NCI-H1694 treated with DMSO at 0.1 percent for 48 hours (cell line): Measurements from ENCODE around the gene GPLD1.

ENCODE experiments used
- DNase-seq: peaks from one replicate; lab custom pipeline; 2025; lab: John Stamatoyannopoulos, UW

The GPLD1 gene

GRCh38 chr6:24455061-24455460, 34.3 kb downstream of the GPLD1 start:
- DNase-seq, result no peak

GRCh38 chr6:24454452-24454851, 34.9 kb downstream of the GPLD1 start:
- DNase-seq, result no peak

- DNase-seq, result no peak
Measured at GRCh38 chr6:24453921-24454320, 35.5 kb downstream of the GPLD1 start.

GRCh38 chr6:24451581-24452388, 37.6 kb downstream of the GPLD1 start:
- DNase-seq, result no peak

- DNase-seq, result no peak
Measured at GRCh38 chr6:24448828-24449525, 40.4 kb downstream of the GPLD1 start.

GRCh38 chr6:24448396-24448795, 41.0 kb downstream of the GPLD1 start:
- DNase-seq, result no peak

GRCh38 chr6:24446670-24447069, 42.7 kb downstream of the GPLD1 start:
- DNase-seq, result no peak

GRCh38 chr6:24445704-24446103, 43.7 kb downstream of the GPLD1 start:
- no peak for DNase-seq

GRCh38 chr6:24444588-24444987, 44.8 kb downstream of the GPLD1 start:
- DNase-seq, result no peak

- DNase-seq, result no peak
Measured at GRCh38 chr6:24441599-24441904, 47.8 kb downstream of the GPLD1 start.

GRCh38 chr6:24440897-24441598, 48.3 kb downstream of the GPLD1 start:
- no peak for DNase-seq

- DNase-seq, result no peak
Measured at GRCh38 chr6:24439858-24440539, 49.4 kb downstream of the GPLD1 start.

- DNase-seq, result no peak
Measured at GRCh38 chr6:24436979-24437378, 52.4 kb downstream of the GPLD1 start.

GRCh38 chr6:24432611-24433010, 56.8 kb downstream of the GPLD1 start:
- DNase-seq, result no peak

- DNase-seq, result peak; percentile 31
Measured at GRCh38 chr6:24431045-24431451, 58.3 kb downstream of the GPLD1 start.

GRCh38 chr6:24430086-24430485, 59.3 kb downstream of the GPLD1 start:
- no peak for DNase-seq

- DNase-seq, result no peak
Measured at GRCh38 chr6:24429146-24429545, 60.2 kb downstream of the GPLD1 start.

GRCh38 chr6:24428615-24429014, 60.8 kb downstream of the GPLD1 start:
- DNase-seq, result no peak

GRCh38 chr6:24426729-24427446, 62.5 kb downstream of the GPLD1 start:
- DNase-seq, result no peak

GRCh38 chr6:24425091-24425490, 64.3 kb downstream of the GPLD1 start:
- no peak for DNase-seq

GRCh38 chr6:24419526-24419925, 69.9 kb downstream of the GPLD1 start:
- DNase-seq, result no peak

- no peak for DNase-seq
Measured at GRCh38 chr6:24415753-24416152, 73.6 kb downstream of the GPLD1 start.
